Ovary (tissue), 3 donors: ENCODE measurements around the gene CAMTA1.

Experiments used
- CTCF ChIP-seq, 3 donors: fragments of 450-650 bp in 2 of 3; fragments of 200-600 bp in 1 of 3; IDR thresholded peaks; one replicate each; pipeline versions ENCODE4 v1.5.1 to v1.8.0; 2016 to 2022; ENCODE audit warnings: antibody characterized with exemption in 3 of 3, mild to moderate bottlenecking in 1 of 3
- EP300 ChIP-seq: sonication (generic); formaldehyde crosslinking; IDR thresholded peaks from one replicate; pipeline ENCODE4 v1.6.1; 2017; ENCODE audit warnings: antibody characterized with exemption
- POLR2A ChIP-seq: fragments of 450-650 bp; IDR thresholded peaks from one replicate; pipeline ENCODE4 v1.6.1; 2017; ENCODE audit warnings: antibody characterized with exemption, mild to moderate bottlenecking, moderate library complexity
- donor health status: DM: no; HTN: no; CAD: no.

- TF ChIP-seq CTCF (IDR thresholded peaks at IDR 0.05), result no peak
- TF ChIP-seq EP300, result no peak
- TF ChIP-seq POLR2A, result no peak
These were observed 506.9 kb downstream of the CAMTA1 start for GRCh38 chr1:7292036-7292681.
